PC-9 (cell line): Measurements from ENCODE around the gene ADH7. TPM values are rescaled to one million over a fixed set of nuclear protein-coding genes. Genes with fewer than 3 reads are reported as not detected.

Experiments
- BruUV-seq: library from RNA; stranded (reverse); fragments of 400-500 nt; replicated peaks from 2 replicates; lab custom pipeline; 2021; lab: Mats Ljungman, UMichigan
- CTCF ChIA-PET: fragments of 300-600 bp; sonication (Branson Sonifier 250); formaldehyde crosslinking; loops from one replicate; lab custom pipeline; 2022; ENCODE audit warnings: antibody characterized with exemption; lab: Charles Lee
- POLR2A ChIA-PET: fragments of 300-600 bp; sonication (Branson Sonifier 250); formaldehyde crosslinking; loops from one replicate; lab custom pipeline; 2022; ENCODE audit warnings: antibody characterized with exemption; ENCODE audit not compliant: unreplicated experiment; lab: Charles Lee
- DNase-seq, 2 experiments: peaks; one replicate each; pipeline versions ENCODE4 v3.0.0 to v3.0.0-alpha.2; 2015 to 2022; ENCODE audit warnings: mixed read lengths in 1 of 2
- H2AFZ ChIP-seq: fragments of 200-600 bp; sonication (generic); 2 replicates; pipeline ENCODE4 v1.8.1; 2017; ENCODE audit warnings: antibody characterized with exemption
- H3F3A ChIP-seq: fragments of 200-600 bp; sonication (generic); 2 replicates; pipeline ENCODE4 v1.8.1; 2017; ENCODE audit warnings: antibody characterized with exemption, mild to moderate bottlenecking, low read depth; ENCODE audit not compliant: insufficient read depth
- H3K27ac ChIP-seq: fragments of 200-600 bp; sonication (generic); 2 replicates; pipeline ENCODE4 v1.6.1; 2016; ENCODE audit warnings: mixed run types
- H3K27me3 ChIP-seq: fragments of 200-600 bp; sonication (generic); 2 replicates; pipeline ENCODE4 v1.6.1; 2016; ENCODE audit warnings: low read depth, mixed run types; ENCODE audit not compliant: insufficient read depth
- H3K36me3 ChIP-seq: fragments of 200-600 bp; sonication (generic); 2 replicates; pipeline ENCODE4 v1.6.1; 2016; ENCODE audit warnings: low read depth, mixed run types
- H3K4me1 ChIP-seq: fragments of 200-600 bp; sonication (generic); replicated peaks from 2 replicates; pipeline ENCODE4 v1.6.1; 2016; ENCODE audit warnings: mixed run types; ENCODE audit not compliant: insufficient read depth
- H3K4me2 ChIP-seq: fragments of 200-600 bp; sonication (generic); 2 replicates; pipeline ENCODE4 v1.6.1; 2017; ENCODE audit warnings: mixed run types
- H3K4me3 ChIP-seq: fragments of 200-600 bp; sonication (generic); 2 replicates; pipeline ENCODE4 v1.6.1; 2016; ENCODE audit warnings: mixed run types
- H3K79me2 ChIP-seq: fragments of 200-600 bp; sonication (generic); 2 replicates; pipeline ENCODE4 v1.6.1; 2017; ENCODE audit warnings: low read depth, mixed run types
- H3K9me2 ChIP-seq: fragments of 200-600 bp; sonication (generic); 2 replicates; pipeline ENCODE4 v1.8.1; 2017; ENCODE audit warnings: mild to moderate bottlenecking; ENCODE audit not compliant: insufficient read depth
- H3K9me3 ChIP-seq: fragments of 200-600 bp; sonication (generic); 2 replicates; pipeline ENCODE4 v1.8.1; 2016; ENCODE audit warnings: low read depth; ENCODE audit not compliant: insufficient read depth
- H4K20me1 ChIP-seq: fragments of 200-600 bp; sonication (generic); 2 replicates; pipeline ENCODE4 v1.8.1; 2017; ENCODE audit not compliant: insufficient read depth
- CTCF ChIP-seq: fragments of 200-600 bp; sonication (generic); conservative IDR thresholded peaks from 2 replicates; pipeline ENCODE4 v1.6.1; 2017; ENCODE audit warnings: mixed run types, antibody characterized with exemption, mild to moderate bottlenecking, moderate library complexity
- EZH2 ChIP-seq: fragments of 200-600 bp; sonication (generic); IDR thresholded peaks from 2 replicates; pipeline ENCODE4 v1.8.0; 2017; ENCODE audit warnings: antibody characterized with exemption, low read depth
- intact Hi-C: fragments of 100-400 bp; cut with micrococcal nuclease; formaldehyde crosslinking; loops from one replicate; pipeline ENCODE4 v1.10.0; 2022; ENCODE audit not compliant: unreplicated experiment
- total RNA-seq: library from RNA; stranded (reverse); gene quantifications from 2 replicates; pipeline ENCODE4 v1.2.3, GENCODE V29; 2021

ADH7 gene
- total RNA-seq, 1 experiment from 2014 or later: not detected

- intact Hi-C loops: no loop called here
- Histone ChIP-seq H4K20me1 (no peaks in the 10 kb centered on the region), H3F3A (no peaks in the 10 kb centered on the region), H3K36me3 (no peaks in the 10 kb centered on the region), H3K9me3 (no peaks in the 10 kb centered on the region), H3K27me3 (no peaks in the 10 kb centered on the region), H3K4me1 (0 out of 2 replicates have a peak, but pooled peaks cover 12% of the 10 kb centered on the region), H3K9me2 (no peaks in the 10 kb centered on the region), H3K79me2 (no peaks in the 10 kb centered on the region), H3K4me3 (no peak overlapping the region), H3K27ac (no peak overlapping the region), H2AFZ (no peak overlapping the region), H3K4me2 (no peak overlapping the region)
- TF ChIP-seq CTCF (no peak), EZH2 (no peak)
- ChIA-PET POLR2A (no interaction called here), CTCF (no interaction called here)
- DNase-seq: no peak
- BruUV-seq: no TSS peak
Observed at GRCh38 chr4:99399017-99399416, 36.1 kb downstream of the ADH7 start.

GRCh38 chr4:99395595-99396364 is 39.4 kb downstream of the ADH7 start:
- POLR2A ChIA-PET: no interaction called here
- H3K36me3 ChIP-seq: no peaks in the 10 kb centered on the region
- no peak overlapping the region for H3K27ac ChIP-seq

GRCh38 chr4:99394896-99395295 is 40.2 kb downstream of the ADH7 start:
- Histone ChIP-seq H3K4me3 (no peak overlapping the region), H3K9me2 (no peaks in the 10 kb centered on the region), H3K9me3 (no peaks in the 10 kb centered on the region), H2AFZ (no peak overlapping the region), H3K4me1 (0 out of 2 replicates have a peak, but pooled peaks cover 12% of the 10 kb centered on the region), H3F3A (no peaks in the 10 kb centered on the region), H3K27ac (no peak overlapping the region), H4K20me1 (no peaks in the 10 kb centered on the region), H3K36me3 (no peaks in the 10 kb centered on the region), H3K79me2 (no peaks in the 10 kb centered on the region), H3K27me3 (no peaks in the 10 kb centered on the region), H3K4me2 (no peak overlapping the region)
- intact Hi-C loops: no loop called here
- CTCF ChIA-PET: no interaction called here
- no peak for TF ChIP-seq CTCF
- DNase-seq: no peak
- POLR2A ChIA-PET: no interaction called here
- no TSS peak for BruUV-seq

More at GRCh38 chr4:99395595-99396364, 39.4 kb downstream of the ADH7 start:
- Histone ChIP-seq H2AFZ (peak overlapping the region; percentile 6; the same call in 1 of the 2 replicates), H3F3A (no peaks in the 10 kb centered on the region), H3K27me3 (no peaks in the 10 kb centered on the region), H3K9me2 (no peaks in the 10 kb centered on the region), H3K4me1 (0 out of 2 replicates have a peak, but pooled peaks cover 12% of the 10 kb centered on the region), H3K9me3 (no peaks in the 10 kb centered on the region), H3K4me2 (no peak overlapping the region), H3K79me2 (no peaks in the 10 kb centered on the region), H4K20me1 (no peaks in the 10 kb centered on the region), H3K4me3 (no peak overlapping the region)
- intact Hi-C loops: no loop called here
- TF ChIP-seq EZH2 (no peak), CTCF (no peak)
- BruUV-seq: no TSS peak
- CTCF ChIA-PET: no interaction called here
- no peak for DNase-seq
